HFF-Myc (cell line): ENCODE measurements around the gene RCL1.

Source experiments
- DNase-seq: peaks from one replicate; pipeline ENCODE4 v3.0.0-alpha.2; 2011; ENCODE audit warnings: low read depth; ENCODE audit errors: extremely low read depth
- H3K4me3 ChIP-seq: replicated peaks from 2 replicates; pipeline ENCODE4 v1.5.1; 2011; ENCODE audit warnings: low read depth, mild to moderate bottlenecking, control low read depth, low read length
- CTCF ChIP-seq: IDR thresholded peaks from 2 replicates; pipeline ENCODE4 v1.5.1; 2012; ENCODE audit warnings: mild to moderate bottlenecking, low read depth, low read length, control low read depth; ENCODE audit errors: missing control alignments

RCL1 gene

GRCh38 chr9:4832786-4833579 is 40.2 kb downstream of the RCL1 start:
- no peak overlapping the region for H3K4me3 ChIP-seq
- peak; percentile 88 for DNase-seq
- no peak for TF ChIP-seq CTCF

- DNase-seq, result no peak
- H3K4me3 ChIP-seq, result no peak overlapping the region
- TF ChIP-seq CTCF, result no peak
These were observed 41.2 kb downstream of the RCL1 start for GRCh38 chr9:4833781-4834560.

- no peak overlapping the region for H3K4me3 ChIP-seq
- DNase-seq, result no peak
- TF ChIP-seq CTCF, result no peak
These were observed 43.9 kb downstream of the RCL1 start for GRCh38 chr9:4836676-4837075.

GRCh38 chr9:4837261-4838188 is 44.8 kb downstream of the RCL1 start:
- no peak overlapping the region for H3K4me3 ChIP-seq
- TF ChIP-seq CTCF, result no peak
- peak; percentile 26 for DNase-seq

GRCh38 chr9:4838189-4838546 is 45.4 kb downstream of the RCL1 start:
- no peak for DNase-seq
- no peak overlapping the region for H3K4me3 ChIP-seq
- no peak for TF ChIP-seq CTCF

GRCh38 chr9:4839470-4839912 is 46.7 kb downstream of the RCL1 start:
- no peak for DNase-seq
- no peak for TF ChIP-seq CTCF
- no peak overlapping the region for H3K4me3 ChIP-seq
